ENCODE results near the gene GJB3.

- peak; percentile 83 to 89 (median 86) for TF ChIP-seq CTCF (IDR thresholded peaks at IDR 0.05)
- no peak for TF ChIP-seq POLR2A (IDR thresholded peaks at IDR 0.05)
These were observed 5.7 kb downstream of the GJB3 start for GRCh38 chr1:34786521-34787325.

Measured in right lobe of liver (tissue), 4 donors.